HL-60 (cell line): ENCODE measurements around the gene ZNF225.

Source experiments
- GABPA ChIP-seq: IDR thresholded peaks from 2 replicates; pipeline ENCODE4 v1.6.1; 2012; ENCODE audit warnings: low read depth
- REST ChIP-seq: IDR thresholded peaks from 2 replicates; pipeline ENCODE4 v1.6.1; 2012; ENCODE audit warnings: low read depth; ENCODE audit not compliant: insufficient replicate concordance
- SPI1 ChIP-seq: IDR thresholded peaks from 2 replicates; pipeline ENCODE4 v1.6.1; 2012; ENCODE audit warnings: low read depth, mild to moderate bottlenecking, borderline replicate concordance
- TF ChIP-seq, protein P1 (sequence below): IDR thresholded peaks from one replicate; pipeline ENCODE4 v1.5.1; 2011; ENCODE audit warnings: low read length, control low read depth, inconsistent platforms; ENCODE audit not compliant: insufficient read depth

GRCh38 chr19:44163789-44164188 is 50.6 kb downstream of the ZNF225 start:
- TF ChIP-seq, protein P1, sequence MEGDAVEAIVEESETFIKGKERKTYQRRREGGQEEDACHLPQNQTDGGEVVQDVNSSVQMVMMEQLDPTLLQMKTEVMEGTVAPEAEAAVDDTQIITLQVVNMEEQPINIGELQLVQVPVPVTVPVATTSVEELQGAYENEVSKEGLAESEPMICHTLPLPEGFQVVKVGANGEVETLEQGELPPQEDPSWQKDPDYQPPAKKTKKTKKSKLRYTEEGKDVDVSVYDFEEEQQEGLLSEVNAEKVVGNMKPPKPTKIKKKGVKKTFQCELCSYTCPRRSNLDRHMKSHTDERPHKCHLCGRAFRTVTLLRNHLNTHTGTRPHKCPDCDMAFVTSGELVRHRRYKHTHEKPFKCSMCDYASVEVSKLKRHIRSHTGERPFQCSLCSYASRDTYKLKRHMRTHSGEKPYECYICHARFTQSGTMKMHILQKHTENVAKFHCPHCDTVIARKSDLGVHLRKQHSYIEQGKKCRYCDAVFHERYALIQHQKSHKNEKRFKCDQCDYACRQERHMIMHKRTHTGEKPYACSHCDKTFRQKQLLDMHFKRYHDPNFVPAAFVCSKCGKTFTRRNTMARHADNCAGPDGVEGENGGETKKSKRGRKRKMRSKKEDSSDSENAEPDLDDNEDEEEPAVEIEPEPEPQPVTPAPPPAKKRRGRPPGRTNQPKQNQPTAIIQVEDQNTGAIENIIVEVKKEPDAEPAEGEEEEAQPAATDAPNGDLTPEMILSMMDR, result no peak
- no peak for TF ChIP-seq REST
- TF ChIP-seq GABPA, result no peak
- no peak for TF ChIP-seq SPI1
